MM.1S (cell line): Measurements from ENCODE around the gene MCF2L2.

ENCODE experiments used
- EZH2 ChIP-seq: fragments of 300-600 bp; sonication (generic); optimal IDR thresholded peaks from 2 replicates; pipeline ENCODE3; 2017; ENCODE audit warnings: low read depth, mild to moderate bottlenecking, antibody characterized with exemption, low read length, mixed read lengths
- TF ChIP-seq, protein P1 (sequence below): fragments of 300-600 bp; sonication (generic); IDR thresholded peaks from 2 replicates; pipeline ENCODE4 v1.5.1; 2016; ENCODE audit warnings: antibody characterized with exemption, low read length, mixed read lengths

DNA sequence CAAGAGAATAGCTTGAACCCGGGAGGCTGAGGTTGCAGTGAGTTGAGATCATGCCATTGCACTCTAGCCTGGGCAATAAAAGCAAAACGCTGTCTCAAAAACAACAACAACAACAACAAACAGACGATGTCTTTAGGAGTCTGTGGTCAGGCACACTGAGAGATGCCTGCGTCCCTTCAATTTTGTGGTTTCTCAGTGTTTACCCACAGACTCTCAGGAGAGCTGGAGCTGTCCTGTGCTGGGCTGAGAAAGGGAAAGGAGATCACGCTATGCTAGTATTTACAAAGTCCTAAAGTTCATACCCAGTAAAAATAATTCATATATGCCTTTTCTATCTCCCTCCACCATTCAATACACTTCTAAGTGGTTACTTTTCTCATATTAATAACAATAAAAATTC, 272.2 kb downstream of the MCF2L2 start:
- TF ChIP-seq, protein P1, sequence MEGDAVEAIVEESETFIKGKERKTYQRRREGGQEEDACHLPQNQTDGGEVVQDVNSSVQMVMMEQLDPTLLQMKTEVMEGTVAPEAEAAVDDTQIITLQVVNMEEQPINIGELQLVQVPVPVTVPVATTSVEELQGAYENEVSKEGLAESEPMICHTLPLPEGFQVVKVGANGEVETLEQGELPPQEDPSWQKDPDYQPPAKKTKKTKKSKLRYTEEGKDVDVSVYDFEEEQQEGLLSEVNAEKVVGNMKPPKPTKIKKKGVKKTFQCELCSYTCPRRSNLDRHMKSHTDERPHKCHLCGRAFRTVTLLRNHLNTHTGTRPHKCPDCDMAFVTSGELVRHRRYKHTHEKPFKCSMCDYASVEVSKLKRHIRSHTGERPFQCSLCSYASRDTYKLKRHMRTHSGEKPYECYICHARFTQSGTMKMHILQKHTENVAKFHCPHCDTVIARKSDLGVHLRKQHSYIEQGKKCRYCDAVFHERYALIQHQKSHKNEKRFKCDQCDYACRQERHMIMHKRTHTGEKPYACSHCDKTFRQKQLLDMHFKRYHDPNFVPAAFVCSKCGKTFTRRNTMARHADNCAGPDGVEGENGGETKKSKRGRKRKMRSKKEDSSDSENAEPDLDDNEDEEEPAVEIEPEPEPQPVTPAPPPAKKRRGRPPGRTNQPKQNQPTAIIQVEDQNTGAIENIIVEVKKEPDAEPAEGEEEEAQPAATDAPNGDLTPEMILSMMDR, result no peak
- TF ChIP-seq EZH2, result no peak
